ENCODE data around the gene KDELR3. TPM values are rescaled to one million over a fixed set of nuclear protein-coding genes. Genes with fewer than 3 reads are reported as not detected.

KDELR3 gene
- total and polyA plus RNA-seq, 2 donors, result 1.9 to 2.3 TPM

Other genes starting within 250 kb of the KDELR3 start
- 2.7 TPM for gene TMEM184B, start 195.1 kb upstream of the KDELR3 start, total RNA-seq
- 11.2 TPM for gene TMEM184B, start 195.1 kb upstream of the KDELR3 start, polyA plus RNA-seq
- gene CSNK1E, start 150.7 kb upstream of the KDELR3 start, total RNA-seq, result 33.9 TPM
- gene CSNK1E, start 150.7 kb upstream of the KDELR3 start, polyA plus RNA-seq, result 81.3 TPM
- 0.66 TPM for gene KCNJ4, start 12.9 kb upstream of the KDELR3 start, total RNA-seq
- 0.32 TPM for gene KCNJ4, start 12.9 kb upstream of the KDELR3 start, polyA plus RNA-seq
- 402 TPM for gene DDX17, start 38.2 kb downstream of the KDELR3 start, total RNA-seq
- gene DDX17, start 38.2 kb downstream of the KDELR3 start, polyA plus RNA-seq, result 325 TPM
- 14.7 TPM for gene DMC1, start 102.1 kb downstream of the KDELR3 start, total RNA-seq
- gene DMC1, start 102.1 kb downstream of the KDELR3 start, polyA plus RNA-seq, result 0.30 TPM
- gene FAM227A, start 188.3 kb downstream of the KDELR3 start, total RNA-seq, result 0.66 TPM
- gene FAM227A, start 188.3 kb downstream of the KDELR3 start, polyA plus RNA-seq, result 0.73 TPM
- gene CBY1, start 188.5 kb downstream of the KDELR3 start, total RNA-seq, result 9.0 TPM
- gene CBY1, start 188.5 kb downstream of the KDELR3 start, polyA plus RNA-seq, result 41.1 TPM
- gene TOMM22, start 213.9 kb downstream of the KDELR3 start, total RNA-seq, result 63.9 TPM
- 38.9 TPM for gene TOMM22, start 213.9 kb downstream of the KDELR3 start, polyA plus RNA-seq
- 25.7 TPM for gene JOSD1, start 232.8 kb downstream of the KDELR3 start, total RNA-seq
- 27.8 TPM for gene JOSD1, start 232.8 kb downstream of the KDELR3 start, polyA plus RNA-seq
- gene GTPBP1, start 237.8 kb downstream of the KDELR3 start, total RNA-seq, result 16.0 TPM
- gene GTPBP1, start 237.8 kb downstream of the KDELR3 start, polyA plus RNA-seq, result 16.2 TPM